HL-60 (cell line): ENCODE results near the gene PTPRU.

ENCODE experiments used
- TF ChIP-seq, protein P1 (sequence below): IDR thresholded peaks from one replicate; pipeline ENCODE4 v1.5.1; 2011; ENCODE audit warnings: low read length, control low read depth, inconsistent platforms; ENCODE audit not compliant: insufficient read depth
- TF ChIP-seq, protein P2 (sequence below): IDR thresholded peaks from 2 replicates; pipeline ENCODE4 v1.6.1; 2012; ENCODE audit warnings: low read depth; ENCODE audit not compliant: insufficient replicate concordance

DNA sequence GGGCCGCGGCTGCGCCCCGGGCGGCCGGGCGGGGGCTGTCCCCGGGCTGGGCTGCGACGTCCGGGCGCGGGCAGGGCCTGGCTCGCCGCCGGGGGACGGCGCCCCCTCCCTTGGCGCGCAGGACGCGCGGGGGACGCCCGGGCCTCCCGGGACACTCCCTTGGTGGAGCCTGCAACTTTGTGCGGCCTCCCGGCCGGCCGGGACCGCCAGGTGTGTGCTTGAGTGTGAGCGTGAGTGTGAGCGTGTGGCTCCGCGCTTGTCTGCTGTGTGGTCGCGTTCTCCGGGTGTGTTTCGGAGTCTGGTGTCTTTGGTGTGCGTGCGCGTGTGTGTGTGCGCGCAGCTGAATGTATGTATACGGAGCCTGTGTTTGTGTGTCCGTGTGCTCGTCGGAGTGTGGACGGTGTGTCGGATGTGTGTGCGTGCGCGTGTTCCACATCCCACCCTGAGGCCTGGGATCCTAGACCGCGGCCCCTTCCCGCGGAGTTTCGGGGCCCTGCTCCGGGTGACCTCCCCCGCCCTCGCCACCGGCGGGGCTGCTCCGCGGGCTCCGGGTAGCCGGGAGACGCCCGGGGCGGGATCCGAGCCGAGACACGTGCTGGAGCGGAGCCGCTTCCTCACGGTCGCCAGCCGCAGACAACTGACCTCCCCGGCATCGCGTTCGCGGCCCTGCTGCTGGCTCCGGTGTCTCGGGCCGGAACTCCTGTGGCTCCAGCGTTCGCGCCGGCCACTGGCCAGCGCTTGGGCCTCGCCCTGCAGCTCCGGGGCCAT is 1.7 kb downstream of the PTPRU start:
- TF ChIP-seq, protein P1, sequence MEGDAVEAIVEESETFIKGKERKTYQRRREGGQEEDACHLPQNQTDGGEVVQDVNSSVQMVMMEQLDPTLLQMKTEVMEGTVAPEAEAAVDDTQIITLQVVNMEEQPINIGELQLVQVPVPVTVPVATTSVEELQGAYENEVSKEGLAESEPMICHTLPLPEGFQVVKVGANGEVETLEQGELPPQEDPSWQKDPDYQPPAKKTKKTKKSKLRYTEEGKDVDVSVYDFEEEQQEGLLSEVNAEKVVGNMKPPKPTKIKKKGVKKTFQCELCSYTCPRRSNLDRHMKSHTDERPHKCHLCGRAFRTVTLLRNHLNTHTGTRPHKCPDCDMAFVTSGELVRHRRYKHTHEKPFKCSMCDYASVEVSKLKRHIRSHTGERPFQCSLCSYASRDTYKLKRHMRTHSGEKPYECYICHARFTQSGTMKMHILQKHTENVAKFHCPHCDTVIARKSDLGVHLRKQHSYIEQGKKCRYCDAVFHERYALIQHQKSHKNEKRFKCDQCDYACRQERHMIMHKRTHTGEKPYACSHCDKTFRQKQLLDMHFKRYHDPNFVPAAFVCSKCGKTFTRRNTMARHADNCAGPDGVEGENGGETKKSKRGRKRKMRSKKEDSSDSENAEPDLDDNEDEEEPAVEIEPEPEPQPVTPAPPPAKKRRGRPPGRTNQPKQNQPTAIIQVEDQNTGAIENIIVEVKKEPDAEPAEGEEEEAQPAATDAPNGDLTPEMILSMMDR, result no peak
- TF ChIP-seq, protein P2, sequence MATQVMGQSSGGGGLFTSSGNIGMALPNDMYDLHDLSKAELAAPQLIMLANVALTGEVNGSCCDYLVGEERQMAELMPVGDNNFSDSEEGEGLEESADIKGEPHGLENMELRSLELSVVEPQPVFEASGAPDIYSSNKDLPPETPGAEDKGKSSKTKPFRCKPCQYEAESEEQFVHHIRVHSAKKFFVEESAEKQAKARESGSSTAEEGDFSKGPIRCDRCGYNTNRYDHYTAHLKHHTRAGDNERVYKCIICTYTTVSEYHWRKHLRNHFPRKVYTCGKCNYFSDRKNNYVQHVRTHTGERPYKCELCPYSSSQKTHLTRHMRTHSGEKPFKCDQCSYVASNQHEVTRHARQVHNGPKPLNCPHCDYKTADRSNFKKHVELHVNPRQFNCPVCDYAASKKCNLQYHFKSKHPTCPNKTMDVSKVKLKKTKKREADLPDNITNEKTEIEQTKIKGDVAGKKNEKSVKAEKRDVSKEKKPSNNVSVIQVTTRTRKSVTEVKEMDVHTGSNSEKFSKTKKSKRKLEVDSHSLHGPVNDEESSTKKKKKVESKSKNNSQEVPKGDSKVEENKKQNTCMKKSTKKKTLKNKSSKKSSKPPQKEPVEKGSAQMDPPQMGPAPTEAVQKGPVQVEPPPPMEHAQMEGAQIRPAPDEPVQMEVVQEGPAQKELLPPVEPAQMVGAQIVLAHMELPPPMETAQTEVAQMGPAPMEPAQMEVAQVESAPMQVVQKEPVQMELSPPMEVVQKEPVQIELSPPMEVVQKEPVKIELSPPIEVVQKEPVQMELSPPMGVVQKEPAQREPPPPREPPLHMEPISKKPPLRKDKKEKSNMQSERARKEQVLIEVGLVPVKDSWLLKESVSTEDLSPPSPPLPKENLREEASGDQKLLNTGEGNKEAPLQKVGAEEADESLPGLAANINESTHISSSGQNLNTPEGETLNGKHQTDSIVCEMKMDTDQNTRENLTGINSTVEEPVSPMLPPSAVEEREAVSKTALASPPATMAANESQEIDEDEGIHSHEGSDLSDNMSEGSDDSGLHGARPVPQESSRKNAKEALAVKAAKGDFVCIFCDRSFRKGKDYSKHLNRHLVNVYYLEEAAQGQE, result no peak
